Thyroid gland (tissue), 4 donors: ENCODE data around the gene INAFM2.

Source experiments
- POLR2A ChIP-seq, 2 donors: fragments of 450-650 bp; IDR thresholded peaks; one replicate each; pipeline ENCODE4 v1.6.1; 2017; ENCODE audit warnings: antibody characterized with exemption in 2 of 2, mild to moderate bottlenecking in 2 of 2, moderate library complexity in 1 of 2
- TF ChIP-seq, protein P1 (sequence below), 6 experiments: fragments of 200-600 bp in 3 of 6; fragments of 450-650 bp in 3 of 6; sonication (generic) in 3 of 6; IDR thresholded peaks; one replicate each; pipeline ENCODE4 v1.5.1; 2016 to 2019; ENCODE audit warnings: antibody characterized with exemption in 6 of 6, mild to moderate bottlenecking in 2 of 6, inconsistent platforms in 1 of 6, moderate library complexity in 1 of 6

DNA sequence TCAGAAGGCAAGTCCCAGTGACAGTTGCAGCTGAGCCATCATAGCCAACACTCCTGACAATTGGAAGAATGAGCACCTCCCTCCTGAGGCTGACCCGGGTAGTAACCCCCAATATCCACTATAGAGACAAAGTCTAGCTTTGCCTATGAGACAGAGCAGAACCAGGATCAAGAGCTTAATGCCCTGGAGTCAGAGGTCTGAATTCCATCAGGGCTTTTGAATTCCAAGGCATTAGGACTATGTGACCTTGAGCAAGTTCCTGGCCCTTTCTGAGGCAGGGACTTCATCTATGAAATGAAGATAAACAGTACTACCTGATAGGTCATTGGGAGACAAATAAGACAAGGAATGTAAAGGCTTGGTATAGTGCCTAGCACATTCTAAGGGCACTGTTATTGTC, 3.1 kb upstream of the INAFM2 start:
- TF ChIP-seq, protein P1, sequence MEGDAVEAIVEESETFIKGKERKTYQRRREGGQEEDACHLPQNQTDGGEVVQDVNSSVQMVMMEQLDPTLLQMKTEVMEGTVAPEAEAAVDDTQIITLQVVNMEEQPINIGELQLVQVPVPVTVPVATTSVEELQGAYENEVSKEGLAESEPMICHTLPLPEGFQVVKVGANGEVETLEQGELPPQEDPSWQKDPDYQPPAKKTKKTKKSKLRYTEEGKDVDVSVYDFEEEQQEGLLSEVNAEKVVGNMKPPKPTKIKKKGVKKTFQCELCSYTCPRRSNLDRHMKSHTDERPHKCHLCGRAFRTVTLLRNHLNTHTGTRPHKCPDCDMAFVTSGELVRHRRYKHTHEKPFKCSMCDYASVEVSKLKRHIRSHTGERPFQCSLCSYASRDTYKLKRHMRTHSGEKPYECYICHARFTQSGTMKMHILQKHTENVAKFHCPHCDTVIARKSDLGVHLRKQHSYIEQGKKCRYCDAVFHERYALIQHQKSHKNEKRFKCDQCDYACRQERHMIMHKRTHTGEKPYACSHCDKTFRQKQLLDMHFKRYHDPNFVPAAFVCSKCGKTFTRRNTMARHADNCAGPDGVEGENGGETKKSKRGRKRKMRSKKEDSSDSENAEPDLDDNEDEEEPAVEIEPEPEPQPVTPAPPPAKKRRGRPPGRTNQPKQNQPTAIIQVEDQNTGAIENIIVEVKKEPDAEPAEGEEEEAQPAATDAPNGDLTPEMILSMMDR (IDR thresholded peaks at IDR 0.05): no peak
- TF ChIP-seq POLR2A (IDR thresholded peaks at IDR 0.05): no peak
